HG03139 (cell line): ENCODE data around the gene ATAD3B.
"Not testable (repeated sequence)": the region's sequence is repeated elsewhere in the genome, so short reads cannot be mapped to it uniquely, and the experiment has no call there.

Experiments
- ATAC-seq: cut with Tn5 transposase; IDR thresholded peaks from one replicate; pipeline ENCODE4 v1.9.1; 2021; ENCODE audit not compliant: unreplicated experiment

ATAD3B gene

GRCh38 chr1:1450616-1451015 lies 20.9 kb upstream of the ATAD3B start:
- ATAC-seq: not testable (repeated sequence)

- no peak for ATAC-seq
Measured at GRCh38 chr1:1451696-1452364, 19.7 kb upstream of the ATAD3B start.

GRCh38 chr1:1452365-1452739 lies 19.2 kb upstream of the ATAD3B start:
- ATAC-seq: not testable (repeated sequence)

GRCh38 chr1:1452882-1453281 lies 18.7 kb upstream of the ATAD3B start:
- ATAC-seq: no peak

GRCh38 chr1:1454286-1455056 lies 17.1 kb upstream of the ATAD3B start:
- ATAC-seq: not testable (repeated sequence)

- ATAC-seq: no peak
Measured at GRCh38 chr1:1455366-1455884, 16.1 kb upstream of the ATAD3B start.

GRCh38 chr1:1455934-1456333 lies 15.6 kb upstream of the ATAD3B start:
- not testable (repeated sequence) for ATAC-seq

GRCh38 chr1:1456683-1457255 lies 14.8 kb upstream of the ATAD3B start:
- ATAC-seq: not testable (repeated sequence)

GRCh38 chr1:1459156-1459555 lies 12.4 kb upstream of the ATAD3B start:
- ATAC-seq: not testable (repeated sequence)

- not testable (repeated sequence) for ATAC-seq
Measured at GRCh38 chr1:1459711-1460110, 11.9 kb upstream of the ATAD3B start.

GRCh38 chr1:1460540-1461130 lies 10.9 kb upstream of the ATAD3B start:
- no peak for ATAC-seq

- ATAC-seq: no peak
Measured at GRCh38 chr1:1461721-1462317, 9.7 kb upstream of the ATAD3B start.

- no peak for ATAC-seq
Measured at GRCh38 chr1:1462318-1462966, 9.1 kb upstream of the ATAD3B start.

- ATAC-seq: no peak
Measured at GRCh38 chr1:1463312-1463711, 8.3 kb upstream of the ATAD3B start.

- not testable (repeated sequence) for ATAC-seq
Measured at GRCh38 chr1:1468196-1468985, 3.2 kb upstream of the ATAD3B start.

GRCh38 chr1:1470626-1471388 lies 758 bp upstream of the ATAD3B start:
- no peak for ATAC-seq

- not testable (repeated sequence) for ATAC-seq
Measured at GRCh38 chr1:1472053-1472876, 700 bp downstream of the ATAD3B start.

- ATAC-seq: not testable (repeated sequence)
Measured at GRCh38 chr1:1476011-1476410, 4.4 kb downstream of the ATAD3B start.
